ENCODE measurements around the gene MRPL28. TPM values are rescaled to one million over a fixed set of nuclear protein-coding genes. Genes with fewer than 3 reads are reported as not detected.
"Not testable (repeated sequence)": the region's sequence is repeated elsewhere in the genome, so short reads cannot be mapped to it uniquely, and the experiment has no call there.

The MRPL28 gene
- total RNA-seq, 2 donors from 2014 or later: 137 to 138 TPM

DNA sequence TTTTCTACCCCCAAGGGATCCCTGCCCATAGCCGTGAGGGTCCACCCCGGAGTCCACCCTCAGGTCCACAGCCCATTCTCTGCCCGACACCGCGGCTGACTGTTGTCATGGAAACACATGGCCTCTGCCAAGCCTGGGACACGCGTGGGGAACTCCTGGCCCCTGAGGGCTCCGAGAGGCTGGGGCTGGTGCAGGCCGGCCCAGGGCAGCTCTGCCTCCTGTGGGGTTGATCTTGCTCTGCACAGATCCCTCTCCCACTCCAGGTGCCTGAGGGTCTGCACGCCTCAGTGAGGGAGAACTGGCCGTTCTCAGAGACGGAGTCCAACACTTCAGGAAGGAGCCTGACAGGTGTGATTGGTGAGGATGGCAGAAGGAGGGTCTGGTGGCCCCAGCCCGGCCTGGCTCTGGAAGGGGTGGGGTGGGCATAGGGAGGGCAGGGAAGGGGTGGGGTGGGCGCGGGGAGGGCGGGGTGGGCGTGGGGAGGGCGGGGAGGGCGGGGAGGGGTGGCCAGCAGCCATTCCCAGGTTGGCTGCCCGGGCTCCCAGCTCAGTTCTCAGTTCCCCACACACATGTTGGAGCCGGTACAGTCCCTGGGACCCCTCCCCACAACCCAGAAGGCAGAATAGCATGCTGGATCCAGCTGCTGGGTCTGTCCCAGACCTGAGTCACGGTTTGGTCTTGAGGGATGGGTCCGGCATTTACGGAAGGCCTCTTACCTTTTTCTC is 6.4 kb downstream of the MRPL28 start:
- no peaks in the 10 kb centered on the region for H3K4me1 Mint-ChIP-seq
- no peaks in the 10 kb centered on the region for H3K27me3 ChIP-seq (ENCODE audit: control insufficient read depth, insufficient read depth, low read length, poor library complexity, severe bottlenecking)
- no peak overlapping the region for H3K4me3 ChIP-seq (ENCODE audit: low read length)
- DNase-seq: no peak
- TF ChIP-seq, protein P1, sequence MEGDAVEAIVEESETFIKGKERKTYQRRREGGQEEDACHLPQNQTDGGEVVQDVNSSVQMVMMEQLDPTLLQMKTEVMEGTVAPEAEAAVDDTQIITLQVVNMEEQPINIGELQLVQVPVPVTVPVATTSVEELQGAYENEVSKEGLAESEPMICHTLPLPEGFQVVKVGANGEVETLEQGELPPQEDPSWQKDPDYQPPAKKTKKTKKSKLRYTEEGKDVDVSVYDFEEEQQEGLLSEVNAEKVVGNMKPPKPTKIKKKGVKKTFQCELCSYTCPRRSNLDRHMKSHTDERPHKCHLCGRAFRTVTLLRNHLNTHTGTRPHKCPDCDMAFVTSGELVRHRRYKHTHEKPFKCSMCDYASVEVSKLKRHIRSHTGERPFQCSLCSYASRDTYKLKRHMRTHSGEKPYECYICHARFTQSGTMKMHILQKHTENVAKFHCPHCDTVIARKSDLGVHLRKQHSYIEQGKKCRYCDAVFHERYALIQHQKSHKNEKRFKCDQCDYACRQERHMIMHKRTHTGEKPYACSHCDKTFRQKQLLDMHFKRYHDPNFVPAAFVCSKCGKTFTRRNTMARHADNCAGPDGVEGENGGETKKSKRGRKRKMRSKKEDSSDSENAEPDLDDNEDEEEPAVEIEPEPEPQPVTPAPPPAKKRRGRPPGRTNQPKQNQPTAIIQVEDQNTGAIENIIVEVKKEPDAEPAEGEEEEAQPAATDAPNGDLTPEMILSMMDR (conservative IDR thresholded peaks at IDR 0.05): no peak
- H3K27ac ChIP-seq (ENCODE audit: low read depth, low read length): no peak overlapping the region
- H3K27ac Mint-ChIP-seq: no peak overlapping the region
- H3K36me3 ChIP-seq (ENCODE audit: control insufficient read depth, insufficient read depth, low read length): peaks cover 30% of the 10 kb centered on the region
- H3K9me3 ChIP-seq (ENCODE audit: control insufficient read depth, low read length): no peaks in the 10 kb centered on the region
- H3K4me3 Mint-ChIP-seq: no peak overlapping the region
- WGBS, 2 experiments (ENCODE audit: insufficient coverage in 1 of 2, insufficient read length in 1 of 2): 79 to 86% methylated on average over 7 to 21 of the region's 24 CpGs
- H3K9ac ChIP-seq (ENCODE audit: extremely low read depth, low read length, poor library complexity, severe bottlenecking): no peak overlapping the region
- H3K4me1 ChIP-seq (ENCODE audit: control insufficient read depth, insufficient read depth, low read length): no peaks in the 10 kb centered on the region
- H3K36me3 Mint-ChIP-seq (ENCODE audit: low read depth): peaks cover 11% of the 10 kb centered on the region
- no peaks in the 10 kb centered on the region for H3K9me3 Mint-ChIP-seq
- no peaks in the 10 kb centered on the region for H3K27me3 Mint-ChIP-seq (ENCODE audit: insufficient read depth)

DNA sequence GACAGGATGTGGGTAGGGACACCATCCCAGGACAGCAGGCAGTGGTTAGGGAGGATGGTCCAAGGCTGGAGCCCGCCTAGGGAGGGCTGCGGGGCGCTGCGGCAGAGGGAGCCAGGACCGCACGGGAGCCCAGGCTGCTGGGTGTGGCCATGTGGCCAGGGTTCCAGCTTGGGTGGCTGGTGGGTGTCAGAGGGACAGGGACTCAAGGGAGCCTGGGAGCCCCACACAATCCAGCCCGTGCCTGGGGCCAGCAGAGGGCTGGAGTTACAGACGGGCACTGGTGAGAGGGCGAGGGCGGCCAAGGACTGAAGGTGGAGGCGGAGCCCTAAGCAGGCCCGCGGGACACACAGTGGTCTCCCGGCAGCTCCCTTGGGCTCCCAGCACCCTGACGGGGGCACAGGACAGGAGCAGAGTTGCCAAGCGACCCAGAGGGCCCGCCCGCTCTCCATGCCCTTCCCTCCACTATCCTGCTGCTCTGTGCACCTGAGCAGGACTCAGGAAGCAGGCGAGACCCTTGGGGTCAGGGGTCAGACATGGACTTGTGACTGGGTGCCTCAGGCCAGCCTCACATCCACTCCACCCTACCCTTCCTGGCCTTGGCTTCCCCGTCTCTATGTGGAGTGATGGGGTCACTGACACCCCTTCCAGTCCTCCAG is 7.1 kb downstream of the MRPL28 start:
- Histone ChIP-seq H3K4me1 (ENCODE audit: control insufficient read depth, insufficient read depth, low read length) (no peaks in the 10 kb centered on the region), H3K9ac (ENCODE audit: extremely low read depth, low read length, poor library complexity, severe bottlenecking) (no peak overlapping the region), H3K36me3 (ENCODE audit: control insufficient read depth, insufficient read depth, low read length) (peaks cover 23% of the 10 kb centered on the region), H3K9me3 (ENCODE audit: control insufficient read depth, low read length) (no peaks in the 10 kb centered on the region), H3K27ac (ENCODE audit: low read depth, low read length) (no peak overlapping the region), H3K27me3 (ENCODE audit: control insufficient read depth, insufficient read depth, low read length, poor library complexity, severe bottlenecking) (no peaks in the 10 kb centered on the region), H3K4me3 (ENCODE audit: low read length) (no peak overlapping the region)
- Mint-ChIP-seq H3K4me3 (no peak overlapping the region), H3K27ac (no peak overlapping the region), H3K27me3 (ENCODE audit: insufficient read depth) (no peaks in the 10 kb centered on the region), H3K4me1 (no peaks in the 10 kb centered on the region), H3K36me3 (ENCODE audit: low read depth) (peaks cover 11% of the 10 kb centered on the region), H3K9me3 (no peaks in the 10 kb centered on the region)
- TF ChIP-seq, protein P1 (conservative IDR thresholded peaks at IDR 0.05): no peak
- DNase-seq: no peak
- 84 to 91% methylated on average over 9 to 20 of the region's 20 CpGs for WGBS, 2 experiments (ENCODE audit: insufficient coverage in 1 of 2, insufficient read length in 1 of 2)

DNA sequence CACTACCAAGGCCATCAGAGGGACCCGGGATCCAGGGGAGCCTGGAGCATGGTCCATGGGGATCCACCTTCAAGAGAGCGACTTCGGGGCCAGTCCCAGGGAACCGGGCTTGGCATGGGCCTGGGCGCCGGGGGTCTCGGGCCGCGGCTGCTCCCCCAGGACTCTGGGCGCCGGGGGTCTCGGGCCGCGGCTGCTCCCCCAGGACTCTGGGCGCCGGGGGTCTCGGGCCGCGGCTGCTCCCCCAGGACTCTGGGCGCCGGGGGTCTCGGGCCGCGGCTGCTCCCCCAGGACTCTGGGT is 7.7 kb downstream of the MRPL28 start:
- H3K4me1 Mint-ChIP-seq; H3K4me3 ChIP-seq (ENCODE audit: low read length); H3K9me3 Mint-ChIP-seq; H3K27me3 ChIP-seq (ENCODE audit: control insufficient read depth, insufficient read depth, low read length, poor library complexity, severe bottlenecking); H3K27ac Mint-ChIP-seq; H3K9me3 ChIP-seq (ENCODE audit: control insufficient read depth, low read length); H3K27me3 Mint-ChIP-seq (ENCODE audit: insufficient read depth); DNase-seq; H3K4me3 Mint-ChIP-seq; H3K27ac ChIP-seq (ENCODE audit: low read depth, low read length); H3K9ac ChIP-seq (ENCODE audit: extremely low read depth, low read length, poor library complexity, severe bottlenecking); H3K4me1 ChIP-seq (ENCODE audit: control insufficient read depth, insufficient read depth, low read length): not testable (repeated sequence)
- WGBS, 2 experiments (ENCODE audit: insufficient coverage in 1 of 2, insufficient read length in 1 of 2): 71 to 73% methylated on average over 5 to 11 of the region's 24 CpGs
- peaks cover 10% of the 10 kb centered on the region for H3K36me3 Mint-ChIP-seq (ENCODE audit: low read depth)
- peaks cover 17% of the 10 kb centered on the region for H3K36me3 ChIP-seq (ENCODE audit: control insufficient read depth, insufficient read depth, low read length)

Data from endodermal cell (in vitro differentiated cells).